ENCODE results near the gene ACSS1. TPM values are rescaled to one million over a fixed set of nuclear protein-coding genes. Genes with fewer than 3 reads are reported as not detected.

ACSS1 gene
- total and polyA plus RNA-seq, 7 donors, result 8.8 to 53.3 (median 16.8) TPM

- peaks cover 3 to 78% of the 10 kb centered on the region in 2 donors for H3K36me3 ChIP-seq (ENCODE audit: insufficient read depth in 1 of 2, low read depth in 1 of 2)
- intact Hi-C loops (cut with DNase I), result no loop called here
- no peak for DNase-seq
- ATAC-seq, result no peak
- no peaks in the 10 kb centered on the region for H3K27me3 ChIP-seq (ENCODE audit: insufficient read depth in 3 of 3, low read length in 2 of 3)
- H3K4me1 ChIP-seq, result peaks cover 4% of the 10 kb centered on the region
- no peaks in the 10 kb centered on the region for H3K9me3 ChIP-seq
- H3K27ac ChIP-seq, result no peak overlapping the region
- no peak for TF ChIP-seq CTCF (IDR thresholded peaks at IDR 0.05)
- H3K4me3 ChIP-seq, result no peak overlapping the region
- WGBS, 3 donors, result 97 to 100% (median 97%) methylated on average over 2 of the region's 2 CpGs
These were observed 85.6 kb downstream of the ACSS1 start for GRCh38 chr20:24972341-24972740.

DNA sequence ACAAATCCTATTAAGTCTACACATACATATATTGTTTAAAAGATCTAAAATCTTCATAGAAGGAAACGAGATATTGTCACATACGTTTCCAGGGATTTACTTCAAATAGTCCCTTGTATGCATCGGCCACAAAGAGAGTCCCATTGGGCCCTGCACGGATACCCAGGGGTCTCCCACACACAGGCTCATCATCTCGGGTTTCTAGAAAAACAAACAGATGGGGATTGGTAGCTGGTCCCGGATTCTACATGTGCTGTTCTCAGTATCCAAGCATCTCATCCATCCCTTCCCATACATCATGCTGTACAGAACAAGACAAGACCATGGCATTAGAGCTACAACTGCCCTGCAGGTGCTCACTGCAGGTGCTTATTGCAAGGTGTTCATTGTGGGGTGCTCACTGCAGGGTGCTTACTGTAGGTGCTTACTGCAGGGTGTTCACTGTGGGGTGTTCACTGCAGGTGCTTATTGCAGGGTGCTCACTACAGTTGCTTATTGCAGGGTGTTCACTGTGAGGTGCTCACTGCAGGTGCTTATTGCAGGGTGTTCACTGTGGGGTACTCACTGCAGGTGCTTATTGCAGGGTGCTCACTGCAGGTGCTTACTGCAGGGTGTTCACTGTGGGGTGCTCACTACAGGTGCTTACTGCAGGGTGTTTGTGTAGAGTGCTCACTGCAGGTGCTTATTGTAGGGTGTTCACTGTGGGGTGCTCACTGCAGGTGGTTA is 86.4 kb downstream of the ACSS1 start:
- Histone ChIP-seq H3K4me1 (peaks cover 4% of the 10 kb centered on the region), H3K4me3 (no peak overlapping the region), H3K36me3 (ENCODE audit: insufficient read depth in 1 of 2, low read depth in 1 of 2) (peaks cover 3 to 78% of the 10 kb centered on the region in 2 donors), H3K9me3 (no peaks in the 10 kb centered on the region), H3K27ac (no peak overlapping the region), H3K27me3 (ENCODE audit: insufficient read depth in 3 of 3, low read length in 2 of 3) (no peaks in the 10 kb centered on the region)
- intact Hi-C loops (cut with DNase I), result no loop called here
- ATAC-seq, result no peak
- TF ChIP-seq CTCF (IDR thresholded peaks at IDR 0.05), result no peak
- no peak for DNase-seq
- WGBS, 3 donors, result 76 to 82% (median 81%) methylated on average over 6 of the region's 6 CpGs

DNA sequence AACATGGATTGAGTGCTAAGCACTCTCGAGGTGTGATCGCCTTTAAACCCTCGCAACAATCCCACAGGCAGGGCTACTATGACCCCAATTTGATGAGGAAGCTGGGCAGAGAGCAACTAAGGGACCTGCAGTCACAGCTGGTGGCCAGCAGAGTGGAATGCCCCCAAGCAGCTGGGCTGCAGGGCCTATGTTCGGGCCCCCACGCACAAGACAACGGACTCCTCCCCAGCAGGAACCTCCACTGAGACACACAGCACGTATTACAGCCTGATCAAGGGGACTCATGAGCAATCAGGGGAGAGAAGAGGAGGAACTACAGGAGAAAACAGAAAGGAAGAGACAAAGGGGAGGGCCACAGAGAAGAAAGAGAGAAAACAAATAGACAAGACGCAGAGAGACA is 87.2 kb downstream of the ACSS1 start:
- Histone ChIP-seq H3K27ac (no peak overlapping the region), H3K9me3 (no peaks in the 10 kb centered on the region), H3K4me1 (peaks cover 4% of the 10 kb centered on the region), H3K36me3 (ENCODE audit: insufficient read depth in 1 of 2, low read depth in 1 of 2) (peaks cover 3 to 84% of the 10 kb centered on the region in 2 donors), H3K4me3 (no peak overlapping the region), H3K27me3 (ENCODE audit: insufficient read depth in 3 of 3, low read length in 2 of 3) (no peaks in the 10 kb centered on the region)
- intact Hi-C loops (cut with DNase I), result no loop called here
- ATAC-seq, result no peak
- WGBS, 3 donors, result 87 to 95% (median 90%) methylated on average over 8 of the region's 8 CpGs
- DNase-seq, result no peak
- no peak for TF ChIP-seq CTCF (IDR thresholded peaks at IDR 0.05)

DNA sequence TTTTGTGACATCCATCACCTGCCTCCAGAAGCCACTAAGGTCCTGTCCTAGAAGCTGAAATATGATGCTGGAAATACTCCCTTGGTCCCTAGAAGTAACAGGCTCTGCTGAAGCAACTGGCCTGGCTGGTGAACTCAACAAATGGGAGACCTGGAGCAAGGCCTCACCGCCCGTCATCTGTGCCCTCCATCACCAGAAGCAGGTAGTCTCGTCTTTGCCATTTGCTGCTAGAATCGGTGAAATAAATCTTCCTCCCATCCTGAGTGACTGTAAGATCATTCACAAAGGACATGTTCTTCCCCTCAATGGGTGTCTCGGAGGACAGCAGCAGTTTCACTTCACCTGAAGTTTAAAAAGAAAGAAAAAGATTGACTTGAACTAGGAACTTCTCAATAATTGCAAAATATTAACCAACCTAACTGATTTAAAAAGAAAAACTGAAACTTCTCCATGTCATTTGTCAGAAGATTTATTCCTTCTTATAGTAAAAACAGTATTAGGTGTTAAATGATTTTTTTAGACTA is 87.8 kb downstream of the ACSS1 start:
- Histone ChIP-seq H3K4me1 (peaks cover 4% of the 10 kb centered on the region), H3K4me3 (no peak overlapping the region), H3K27ac (no peak overlapping the region), H3K36me3 (ENCODE audit: insufficient read depth in 1 of 2, low read depth in 1 of 2) (peaks cover 3 to 86% of the 10 kb centered on the region in 2 donors), H3K9me3 (no peaks in the 10 kb centered on the region), H3K27me3 (ENCODE audit: insufficient read depth in 3 of 3, low read length in 2 of 3) (no peaks in the 10 kb centered on the region)
- WGBS, 3 donors, result 92 to 97% (median 94%) methylated on average over 5 of the region's 5 CpGs
- intact Hi-C loops (cut with DNase I), result no loop called here
- TF ChIP-seq CTCF (IDR thresholded peaks at IDR 0.05), result no peak
- no peak for DNase-seq
- no peak for ATAC-seq

Data from psoas muscle (tissue), 8 donors.